GM11168 (cell line): ENCODE results near the gene CLEC3A.
"Not testable (repeated sequence)": the region's sequence is repeated elsewhere in the genome, so short reads cannot be mapped to it uniquely, and the experiment has no call there.

Experiments used
- in situ Hi-C: fragments of 300-500 bp; cut with MboI; formaldehyde crosslinking; loops from one replicate; pipeline ENCODE4 v1.12.0; 2022; ENCODE audit warnings: low sequenced_read_pairs; ENCODE audit not compliant: unreplicated experiment

CLEC3A gene

GRCh38 chr16:78022347-78023060 is at the start of gene CLEC3A:
Gene CLEC3A, plus strand, starts transcription at chr16:78022548. Its CDS starts 79 bp downstream, at chr16:78022627.
- in situ Hi-C loops, result no loop called here

- in situ Hi-C loops, result loop anchor here (10.0 kb wide), 1 partner anchor 300 kb away; no protein-coding TSS in a partner anchor
Measured at GRCh38 chr16:77974883-77975282, 47.5 kb upstream of the CLEC3A start.

- in situ Hi-C loops, result loop anchor here (10.0 kb wide), 1 partner anchor 301 kb away; no protein-coding TSS in a partner anchor
Measured at GRCh38 chr16:77975942-77976341, 46.4 kb upstream of the CLEC3A start.

- in situ Hi-C loops, result loop anchor here (10.0 kb wide), 1 partner anchor 303 kb away; no protein-coding TSS in a partner anchor
Measured at GRCh38 chr16:77977339-77977738, 45.0 kb upstream of the CLEC3A start.

GRCh38 chr16:77985111-77985510 is 37.2 kb upstream of the CLEC3A start:
- in situ Hi-C loops, result no loop called here

- in situ Hi-C loops, result no loop called here
Measured at GRCh38 chr16:77986011-77986740, 36.2 kb upstream of the CLEC3A start.

GRCh38 chr16:77987810-77988209 is 34.5 kb upstream of the CLEC3A start:
- in situ Hi-C loops, result no loop called here

GRCh38 chr16:77989846-77990245 is 32.5 kb upstream of the CLEC3A start:
- in situ Hi-C loops, result no loop called here

- in situ Hi-C loops, result no loop called here
Measured at GRCh38 chr16:77991701-77992100, 30.6 kb upstream of the CLEC3A start.

GRCh38 chr16:77992381-77992780 is 30.0 kb upstream of the CLEC3A start:
- in situ Hi-C loops, result not testable (repeated sequence)

- in situ Hi-C loops, result no loop called here
Measured at GRCh38 chr16:77993111-77993985, 29.0 kb upstream of the CLEC3A start.

- in situ Hi-C loops, result no loop called here
Measured at GRCh38 chr16:77995843-77996455, 26.4 kb upstream of the CLEC3A start.

- in situ Hi-C loops, result no loop called here
Measured at GRCh38 chr16:77998350-77999023, 23.9 kb upstream of the CLEC3A start.

GRCh38 chr16:78001451-78002025 is 20.8 kb upstream of the CLEC3A start:
- in situ Hi-C loops, result no loop called here

- in situ Hi-C loops, result no loop called here
Measured at GRCh38 chr16:78002915-78003538, 19.3 kb upstream of the CLEC3A start.

GRCh38 chr16:78004517-78004916 is 17.8 kb upstream of the CLEC3A start:
- in situ Hi-C loops, result no loop called here

- in situ Hi-C loops, result no loop called here
Measured at GRCh38 chr16:78005881-78006280, 16.5 kb upstream of the CLEC3A start.

GRCh38 chr16:78007121-78007520 is 15.2 kb upstream of the CLEC3A start:
- in situ Hi-C loops, result no loop called here

- in situ Hi-C loops, result no loop called here
Measured at GRCh38 chr16:78024159-78024558, 1.8 kb downstream of the CLEC3A start.
